Activated T-helper 1 cell treated with anti-CD3 and anti-CD28 coated beads, Interleukin-12 subunit alpha, Interleukin-12 subunit beta, Interleukin-2, Interleukin-4 antibody, amounts not matched to agents 30 ng/mL and 10 ng/mL and 1 ng/mL, durations not matched to agents 14 hours and 24 hours and 36 hours (primary cell): ENCODE data around the gene THAP7. TPM values are rescaled to one million over a fixed set of nuclear protein-coding genes. Genes with fewer than 3 reads are reported as not detected.

ENCODE experiments used
- DNase-seq: peaks from one replicate; pipeline ENCODE4 v3.0.0; 2021; ENCODE audit warnings: low spot score
- H3K27ac Mint-ChIP-seq: one replicate; pipeline ENCODE4 v1.8.0; 2021; ENCODE audit warnings: mild to moderate bottlenecking, mixed read lengths
- H3K27me3 Mint-ChIP-seq: one replicate; pipeline ENCODE4 v1.8.0; 2022; ENCODE audit warnings: mild to moderate bottlenecking, moderate library complexity, mixed read lengths; ENCODE audit not compliant: insufficient read depth
- H3K36me3 Mint-ChIP-seq: one replicate; pipeline ENCODE4 v1.8.0; 2021; ENCODE audit warnings: low read depth, mixed read lengths
- H3K4me1 Mint-ChIP-seq: one replicate; pipeline ENCODE4 v1.8.0; 2021; ENCODE audit warnings: low read depth, mixed read lengths
- H3K4me3 Mint-ChIP-seq: one replicate; pipeline ENCODE4 v1.8.0; 2021; ENCODE audit warnings: mild to moderate bottlenecking, moderate library complexity, mixed read lengths
- H3K9me3 Mint-ChIP-seq: one replicate; pipeline ENCODE4 v1.8.0; 2021; ENCODE audit warnings: mixed read lengths
- intact Hi-C: fragments of 100-400 bp; cut with micrococcal nuclease; formaldehyde crosslinking; loops from one replicate; pipeline ENCODE4 v1.15.1; 2024
- total RNA-seq: library from RNA; stranded (reverse); gene quantifications from 2 replicates; pipeline ENCODE4 v1.2.3, GENCODE V29; 2022

Gene THAP7
- total RNA-seq, 1 donor from 2014 or later: 35.1 TPM

DNA sequence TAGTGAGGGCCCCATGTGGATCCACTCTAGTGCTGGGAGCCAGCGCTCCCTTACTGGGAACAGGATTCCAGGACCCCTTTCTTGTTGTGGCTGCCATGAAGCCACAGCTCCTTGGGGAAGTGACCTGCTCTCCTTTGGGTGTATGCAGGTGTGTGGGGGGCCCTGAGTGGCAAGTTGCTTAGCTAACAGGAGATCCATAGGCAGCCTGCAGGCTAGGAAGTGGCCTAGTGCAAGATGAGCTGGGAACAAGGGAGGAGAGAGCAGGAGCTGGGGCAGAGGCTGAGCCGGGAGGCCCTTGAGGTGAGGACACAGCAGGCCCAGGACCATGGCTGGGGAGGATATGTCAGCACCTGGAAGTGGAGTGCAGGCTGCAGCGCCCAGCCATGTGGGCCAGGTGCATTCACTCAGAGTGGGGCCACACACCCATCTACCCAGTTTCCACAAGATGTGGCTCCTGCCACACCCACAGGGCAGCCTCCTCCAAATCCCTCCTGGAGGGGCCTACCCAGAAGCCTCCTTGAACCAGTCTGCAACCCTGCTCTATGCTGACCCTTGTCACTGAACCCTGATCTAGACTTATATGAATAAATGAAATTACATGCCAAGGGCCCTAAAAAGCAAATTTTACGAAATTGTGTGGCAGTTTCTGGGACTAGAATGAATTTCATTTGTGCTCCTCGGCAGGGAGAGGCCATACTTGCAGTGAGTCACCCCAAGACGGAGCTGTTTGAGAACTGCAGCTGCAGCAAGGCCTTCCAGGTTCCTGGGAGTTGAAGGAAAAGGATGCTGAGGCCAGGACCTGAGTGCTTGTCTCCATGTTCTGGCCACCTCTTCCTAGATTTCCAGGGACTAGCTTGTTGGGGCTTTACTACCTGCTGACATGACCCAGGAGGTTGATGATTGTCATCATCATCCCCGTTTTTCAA is 3.2 kb downstream of the THAP7 start:
- H3K4me3 Mint-ChIP-seq: no peak overlapping the region
- no peaks in the 10 kb centered on the region for H3K9me3 Mint-ChIP-seq
- H3K27ac Mint-ChIP-seq: no peak overlapping the region
- H3K36me3 Mint-ChIP-seq: peaks cover 10% of the 10 kb centered on the region
- peaks cover 8% of the 10 kb centered on the region for H3K4me1 Mint-ChIP-seq
- intact Hi-C loops: no loop called here
- H3K27me3 Mint-ChIP-seq: no peaks in the 10 kb centered on the region
- DNase-seq: no peak

DNA sequence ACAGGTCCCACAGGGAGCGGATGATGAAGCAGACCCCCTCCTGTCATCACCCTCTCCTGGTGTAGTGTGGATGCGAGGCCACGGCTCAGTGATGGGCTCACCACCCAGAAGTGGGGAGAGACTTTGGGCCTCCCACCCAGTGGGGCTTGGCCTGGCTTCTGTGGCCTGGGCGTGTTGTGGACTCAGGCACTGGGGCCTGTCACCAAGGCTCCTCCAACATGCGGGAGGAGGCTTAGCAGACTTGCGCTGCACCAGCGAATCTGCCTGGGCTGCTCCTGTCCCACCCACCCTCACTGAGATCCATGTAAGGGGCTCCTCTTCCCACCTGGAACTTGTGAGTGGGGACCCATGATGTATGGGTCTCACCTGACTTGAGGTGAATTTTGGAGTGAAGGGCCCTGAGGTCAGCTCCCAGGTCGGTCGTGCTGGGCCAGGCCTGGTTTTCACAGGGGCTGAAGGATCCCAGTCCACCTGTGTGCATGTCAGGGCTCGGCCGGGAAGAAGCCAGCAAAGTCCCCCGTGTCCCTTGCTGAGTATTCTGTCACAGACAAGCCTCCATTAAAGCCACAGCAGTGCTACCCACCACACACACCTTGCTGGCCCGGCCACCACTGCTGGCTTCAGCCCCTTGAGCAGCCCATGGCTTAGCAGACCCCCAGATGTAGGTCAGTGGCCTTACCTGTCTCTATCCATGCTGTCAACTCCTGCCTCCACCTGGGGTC is 4.2 kb downstream of the THAP7 start:
- Mint-ChIP-seq H3K9me3 (no peaks in the 10 kb centered on the region), H3K4me3 (no peak overlapping the region), H3K36me3 (peaks cover 10% of the 10 kb centered on the region), H3K27me3 (no peaks in the 10 kb centered on the region), H3K4me1 (no peaks in the 10 kb centered on the region), H3K27ac (no peak overlapping the region)
- intact Hi-C loops: no loop called here
- DNase-seq: no peak

DNA sequence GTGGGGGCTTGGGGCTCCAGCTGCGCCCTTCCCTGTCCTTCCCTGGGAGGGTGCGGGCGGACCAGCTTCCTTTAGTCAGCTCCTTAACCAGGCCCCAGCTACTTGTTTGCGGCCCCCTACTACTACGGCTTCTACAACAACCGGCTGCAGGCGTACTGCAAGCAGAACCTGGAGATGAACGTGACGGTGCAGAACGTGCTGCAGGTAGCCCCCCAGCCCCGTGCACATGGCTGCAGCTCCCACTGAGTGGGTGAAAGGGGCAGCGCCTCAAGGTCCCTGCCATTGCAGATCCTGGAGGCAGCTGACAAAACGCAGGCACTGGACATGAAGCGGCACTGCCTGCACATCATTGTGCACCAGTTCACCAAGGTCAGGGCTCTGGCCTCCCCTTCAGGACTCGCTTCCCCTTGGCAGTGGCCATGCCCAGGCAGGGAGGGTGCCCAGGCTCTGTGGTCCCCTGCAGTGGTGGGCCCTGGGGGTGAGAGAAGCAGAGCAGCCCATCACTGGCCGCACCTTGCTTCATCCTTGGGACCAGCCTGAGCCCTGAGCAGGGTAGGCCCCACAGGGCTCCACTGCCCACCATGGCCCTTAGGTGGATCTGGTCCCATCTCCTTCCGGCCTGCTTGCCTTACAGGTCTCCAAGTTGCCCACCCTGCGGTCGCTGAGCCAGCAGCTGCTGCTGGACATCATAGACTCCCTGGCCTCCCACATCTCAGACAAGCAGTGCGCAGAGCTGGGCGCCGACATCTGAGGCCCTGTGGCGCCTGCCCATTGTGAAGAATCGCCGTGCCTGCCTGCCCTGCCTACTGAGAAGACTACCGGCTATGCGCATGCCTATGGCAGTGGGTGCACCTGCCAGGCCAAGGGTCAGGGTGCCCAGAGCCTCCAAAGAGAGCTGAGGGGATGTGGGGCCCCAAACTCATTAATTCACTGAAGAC is 5.1 kb downstream of the THAP7 start:
- Mint-ChIP-seq H3K27ac (no peak overlapping the region), H3K4me3 (no peak overlapping the region), H3K27me3 (no peaks in the 10 kb centered on the region), H3K36me3 (peaks cover 12% of the 10 kb centered on the region), H3K4me1 (no peaks in the 10 kb centered on the region), H3K9me3 (no peaks in the 10 kb centered on the region)
- DNase-seq: no peak
- intact Hi-C loops: no loop called here

DNA sequence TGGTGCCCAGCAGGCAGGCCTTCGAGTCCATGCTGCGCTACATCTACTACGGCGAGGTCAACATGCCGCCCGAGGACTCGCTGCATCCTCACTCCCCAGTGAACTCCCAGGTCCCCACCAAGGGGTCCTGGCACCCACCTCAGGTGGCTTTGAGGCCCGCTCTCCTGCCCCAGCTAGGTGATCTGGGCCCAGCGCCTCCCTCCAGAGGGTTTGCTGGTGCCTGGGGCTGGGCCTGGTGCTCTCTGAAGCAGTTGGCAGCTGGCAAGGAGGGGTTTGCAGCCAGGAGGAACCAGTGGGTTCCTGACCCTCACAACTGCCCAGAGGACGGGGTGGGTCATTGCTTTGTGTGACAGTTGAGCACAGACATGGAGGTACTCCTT is 5.9 kb downstream of the THAP7 start:
- DNase-seq: no peak
- Mint-ChIP-seq H3K4me1 (no peaks in the 10 kb centered on the region), H3K27me3 (no peaks in the 10 kb centered on the region), H3K4me3 (no peak overlapping the region), H3K9me3 (no peaks in the 10 kb centered on the region), H3K36me3 (peaks cover 10% of the 10 kb centered on the region), H3K27ac (no peak overlapping the region)
- intact Hi-C loops: no loop called here

DNA sequence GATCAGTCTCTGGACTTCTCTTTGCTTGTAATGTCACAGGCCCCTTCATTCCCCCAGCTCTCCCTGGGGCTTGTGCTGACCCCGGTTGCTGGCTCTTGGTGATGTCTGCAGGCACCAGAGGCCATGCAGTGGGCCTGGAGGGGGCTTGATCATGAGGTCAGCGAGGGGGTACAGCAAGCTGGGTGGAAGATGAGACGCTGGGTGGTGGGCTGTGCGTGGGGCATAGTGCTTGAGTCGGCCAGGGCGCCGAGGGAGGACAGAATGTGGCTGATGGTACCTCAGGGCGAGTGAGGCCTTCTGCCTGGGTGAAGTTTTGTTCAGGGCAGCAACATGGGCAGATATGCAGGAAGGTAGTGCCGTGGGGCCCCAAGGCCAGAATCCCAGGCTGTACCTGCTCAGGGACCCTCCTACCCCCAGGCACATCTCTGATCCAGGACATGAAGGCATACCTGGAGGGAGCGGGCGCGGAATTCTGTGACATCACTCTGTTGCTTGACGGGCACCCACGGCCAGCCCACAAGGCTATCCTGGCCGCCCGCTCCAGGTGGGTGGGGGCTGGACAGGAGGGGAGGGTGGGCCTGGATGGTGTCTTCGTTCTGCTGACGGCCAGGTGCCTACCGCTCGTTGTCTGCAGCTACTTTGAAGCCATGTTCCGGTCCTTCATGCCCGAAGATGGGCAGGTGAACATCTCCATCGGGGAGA is 6.4 kb downstream of the THAP7 start:
- Mint-ChIP-seq H3K4me1 (no peaks in the 10 kb centered on the region), H3K4me3 (no peak overlapping the region), H3K27me3 (no peaks in the 10 kb centered on the region), H3K9me3 (no peaks in the 10 kb centered on the region), H3K36me3 (peaks cover 13% of the 10 kb centered on the region), H3K27ac (no peak overlapping the region)
- no peak for DNase-seq
- intact Hi-C loops: no loop called here

DNA sequence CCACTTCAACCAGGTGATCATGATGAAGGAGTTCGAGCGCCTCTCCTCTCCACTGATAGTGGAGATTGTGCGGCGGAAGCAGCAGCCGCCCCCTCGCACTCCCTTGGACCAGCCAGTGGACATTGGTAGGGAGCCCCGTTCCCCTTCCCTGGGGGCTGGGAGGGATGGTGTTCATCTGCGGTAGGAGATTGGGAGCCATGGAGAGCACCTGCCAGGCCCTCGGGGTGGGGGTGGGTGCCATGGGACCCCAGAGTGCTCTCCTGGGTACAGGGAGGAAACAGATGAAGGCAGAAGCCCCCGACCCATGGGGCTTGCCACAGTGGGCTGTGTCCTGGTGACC is 7.0 kb downstream of the THAP7 start:
- Mint-ChIP-seq H3K9me3 (no peaks in the 10 kb centered on the region), H3K36me3 (peaks cover 15% of the 10 kb centered on the region), H3K27ac (no peak overlapping the region), H3K27me3 (no peaks in the 10 kb centered on the region), H3K4me3 (no peak overlapping the region), H3K4me1 (no peaks in the 10 kb centered on the region)
- intact Hi-C loops: no loop called here
- no peak for DNase-seq

- no peaks in the 10 kb centered on the region for H3K9me3 Mint-ChIP-seq
- no peak overlapping the region for H3K4me3 Mint-ChIP-seq
- DNase-seq: no peak
- H3K27ac Mint-ChIP-seq: no peak overlapping the region
- intact Hi-C loops: no loop called here
- peaks cover 15% of the 10 kb centered on the region for H3K36me3 Mint-ChIP-seq
- no peaks in the 10 kb centered on the region for H3K27me3 Mint-ChIP-seq
- no peaks in the 10 kb centered on the region for H3K4me1 Mint-ChIP-seq
Observed at GRCh38 chr22:20994128-20994901, 7.6 kb downstream of the THAP7 start.

GRCh38 chr22:20993304-20994127 is 8.4 kb downstream of the THAP7 start:
- H3K4me1 Mint-ChIP-seq: no peaks in the 10 kb centered on the region
- no peaks in the 10 kb centered on the region for H3K27me3 Mint-ChIP-seq
- peaks cover 15% of the 10 kb centered on the region for H3K36me3 Mint-ChIP-seq
- H3K9me3 Mint-ChIP-seq: no peaks in the 10 kb centered on the region
- no peak overlapping the region for H3K4me3 Mint-ChIP-seq
- H3K27ac Mint-ChIP-seq: no peak overlapping the region
- intact Hi-C loops: no loop called here
- no peak for DNase-seq

DNA sequence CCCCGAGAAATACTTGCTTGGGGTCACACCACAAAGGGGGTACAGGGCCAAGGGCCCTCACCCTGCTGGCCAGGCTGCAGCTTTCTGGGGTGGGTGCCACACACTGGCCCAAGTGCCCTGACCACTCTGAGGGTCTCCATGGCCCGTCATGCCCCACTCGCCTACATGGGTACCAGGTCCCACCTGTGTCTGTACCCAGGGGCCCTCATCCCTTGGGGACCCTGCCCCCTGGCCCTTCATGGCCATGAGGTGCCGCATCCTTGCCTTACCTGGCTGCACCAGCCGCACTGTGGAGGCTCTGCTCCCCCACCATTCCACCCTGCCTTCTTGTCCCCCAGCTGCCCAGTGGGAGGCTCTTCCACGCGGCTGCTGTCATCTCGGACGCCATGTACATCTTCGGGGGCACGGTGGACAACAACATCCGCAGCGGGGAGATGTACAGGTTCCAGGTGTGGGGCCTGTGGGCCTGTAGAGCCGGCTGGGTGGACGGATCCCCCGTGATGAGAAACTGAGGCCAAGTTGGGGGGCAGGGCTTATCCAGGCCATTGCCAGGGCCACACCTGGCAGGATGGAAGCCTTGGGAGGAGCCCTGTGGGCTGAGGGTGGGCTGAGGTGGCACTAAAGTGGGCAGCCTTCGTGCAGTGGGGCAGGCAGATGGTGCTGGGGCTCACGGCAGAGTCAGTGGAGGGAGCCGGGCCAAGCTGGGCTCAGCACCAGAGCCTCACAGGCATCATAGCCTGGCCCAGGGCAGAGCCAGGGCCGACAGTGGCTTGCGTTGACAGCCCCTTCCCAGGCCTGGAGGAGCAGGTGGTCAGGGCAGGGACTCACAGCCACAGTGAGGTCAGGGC is 9.2 kb downstream of the THAP7 start:
- intact Hi-C loops: no loop called here
- H3K4me1 Mint-ChIP-seq: no peaks in the 10 kb centered on the region
- DNase-seq: no peak
- H3K9me3 Mint-ChIP-seq: no peaks in the 10 kb centered on the region
- H3K4me3 Mint-ChIP-seq: no peak overlapping the region
- peaks cover 10% of the 10 kb centered on the region for H3K36me3 Mint-ChIP-seq
- no peaks in the 10 kb centered on the region for H3K27me3 Mint-ChIP-seq
- H3K27ac Mint-ChIP-seq: no peak overlapping the region

GRCh38 chr22:20992056-20992442 is 9.9 kb downstream of the THAP7 start:
- intact Hi-C loops: no loop called here
- DNase-seq: no peak
- Mint-ChIP-seq H3K27ac (no peak overlapping the region), H3K4me1 (no peaks in the 10 kb centered on the region), H3K9me3 (no peaks in the 10 kb centered on the region), H3K36me3 (peaks cover 12% of the 10 kb centered on the region), H3K4me3 (no peak overlapping the region), H3K27me3 (no peaks in the 10 kb centered on the region)
